Naive thymus-derived CD4-positive, alpha-beta T cell (primary cell): ENCODE data around the gene SNX12. TPM values are rescaled to one million over a fixed set of nuclear protein-coding genes. Genes with fewer than 3 reads are reported as not detected.

Experiments
- ATAC-seq: fragments of 150-1000 bp; cut with Tn5 transposase; 2 replicates; pipeline ENCODE4 v1.10.0; 2021; ENCODE audit warnings: mild to moderate bottlenecking, moderate library complexity
- CTCF ChIA-PET: fragments of 350-600 bp; sonication (Branson Sonifier 250); formaldehyde crosslinking; loops from one replicate; lab custom pipeline; 2021; ENCODE audit warnings: antibody characterized with exemption; lab: Charles Lee
- POLR2A ChIA-PET: fragments of 350-600 bp; sonication (Branson Sonifier 250); formaldehyde crosslinking; loops from one replicate; lab custom pipeline; 2021; ENCODE audit warnings: antibody characterized with exemption, inconsistent platforms; lab: Charles Lee
- DNase-seq, 9 donors: peaks; one replicate each; pipeline versions ENCODE4 v3.0.0 to v3.0.0-alpha.2; 2020 to 2022; ENCODE audit warnings: mixed read lengths in 1 of 9
- H3K27ac ChIP-seq: one replicate; pipeline ENCODE4 v1.7.0; 2013; ENCODE audit warnings: mild to moderate bottlenecking, low read depth, low read length, moderate library complexity
- H3K27me3 ChIP-seq, 2 donors: one replicate each; pipeline ENCODE4 v1.7.0; 2013; ENCODE audit warnings: low read length in 2 of 2, mild to moderate bottlenecking in 2 of 2, moderate library complexity in 2 of 2; ENCODE audit not compliant: control insufficient read depth in 2 of 2, insufficient read depth in 2 of 2
- H3K36me3 ChIP-seq, 3 experiments: 1 replicate in 2 of 3; 2 replicates in 1 of 3; pipeline ENCODE4 v1.7.0; 2013; ENCODE audit warnings: low read length in 3 of 3, mild to moderate bottlenecking in 3 of 3, moderate library complexity in 1 of 3; ENCODE audit not compliant: insufficient read depth in 3 of 3, control insufficient read depth in 2 of 3
- H3K4me1 ChIP-seq, 2 donors: one replicate each; pipeline ENCODE4 v1.7.0; 2013; ENCODE audit warnings: low read length in 2 of 2, mild to moderate bottlenecking in 2 of 2, moderate library complexity in 1 of 2; ENCODE audit not compliant: control insufficient read depth in 2 of 2, insufficient read depth in 2 of 2
- H3K4me3 ChIP-seq: 2 replicates; pipeline ENCODE4 v1.7.0; 2013; ENCODE audit warnings: mild to moderate bottlenecking, low read length
- H3K9me3 ChIP-seq, 3 experiments: 1 replicate in 2 of 3; 2 replicates in 1 of 3; pipeline ENCODE4 v1.7.0; 2013; ENCODE audit warnings: low read length in 3 of 3; ENCODE audit not compliant: control insufficient read depth in 2 of 3
- H3K27ac Mint-ChIP-seq, 9 donors: one replicate each; pipeline ENCODE4 v1.8.0; 2020 to 2022; ENCODE audit warnings: mixed read lengths in 9 of 9, mild to moderate bottlenecking in 8 of 9, moderate library complexity in 5 of 9, inconsistent platforms in 2 of 9
- H3K27me3 Mint-ChIP-seq, 5 donors: one replicate each; pipeline ENCODE4 v1.8.0; 2021 to 2022; ENCODE audit warnings: mixed read lengths in 5 of 5, mild to moderate bottlenecking in 1 of 5
- H3K36me3 Mint-ChIP-seq, 5 donors: one replicate each; pipeline ENCODE4 v1.8.0; 2020 to 2022; ENCODE audit warnings: mixed read lengths in 5 of 5, mild to moderate bottlenecking in 3 of 5, inconsistent platforms in 1 of 5
- H3K4me1 Mint-ChIP-seq, 7 donors: one replicate each; pipeline ENCODE4 v1.8.0; 2020 to 2022; ENCODE audit warnings: mixed read lengths in 7 of 7, mild to moderate bottlenecking in 3 of 7, inconsistent platforms in 1 of 7
- H3K4me3 Mint-ChIP-seq, 10 donors: one replicate each; pipeline ENCODE4 v1.8.0; 2020 to 2022; ENCODE audit warnings: mild to moderate bottlenecking in 10 of 10, mixed read lengths in 10 of 10, moderate library complexity in 6 of 10, inconsistent platforms in 2 of 10
- H3K9me3 Mint-ChIP-seq, 11 donors: one replicate each; pipeline ENCODE4 v1.8.0; 2020 to 2022; ENCODE audit warnings: mixed read lengths in 11 of 11, mild to moderate bottlenecking in 4 of 11, inconsistent platforms in 1 of 11, moderate library complexity in 1 of 11
- intact Hi-C, 2 donors: fragments of 100-400 bp; cut with micrococcal nuclease; formaldehyde crosslinking; loops; one replicate each; pipeline ENCODE4 v1.15.1; 2023
- polyA plus RNA-seq, 2 donors: library from polyadenylated mRNA; unstranded; fragments of 300-500 nt; fragmentation: Illumina TruSeq; gene quantifications; one replicate each; pipeline ENCODE4 v1.2.3, GENCODE V29; 2021
- total RNA-seq, 6 experiments: library from RNA in 5 of 6; stranded (reverse) in 5 of 6; gene quantifications; 1 replicate in 5 of 6; 2 replicates in 1 of 6; pipeline ENCODE4 v1.2.3 and lab custom pipeline; 2021 to 2026

SNX12 gene
- total and polyA plus RNA-seq, 7 experiments from 2014 or later = 3.1 to 41.6 (median 27.3) TPM

DNA sequence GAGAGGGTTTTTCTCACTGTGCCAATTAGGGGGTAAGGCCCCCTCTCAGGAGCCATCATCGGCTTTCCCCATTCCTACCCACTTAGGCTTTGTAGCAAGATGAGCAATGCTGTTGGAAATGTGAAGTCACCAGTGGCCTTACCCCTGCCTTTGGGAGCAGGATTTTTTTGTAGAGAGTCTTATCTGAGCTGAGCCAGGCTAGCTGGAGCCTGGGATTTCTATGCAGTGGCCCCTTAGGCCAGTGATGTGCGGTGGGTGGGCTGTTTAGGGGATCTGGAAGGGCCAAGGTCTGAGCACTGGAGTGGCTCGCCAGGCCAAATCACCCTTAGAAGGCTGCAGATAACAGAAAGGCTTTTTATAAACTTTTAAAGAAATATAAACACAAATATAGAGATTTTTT is 34.2 kb upstream of the SNX12 start:
- peaks cover 0 to 4% (median 0%) of the 10 kb centered on the region in 11 donors for H3K9me3 Mint-ChIP-seq
- no peak overlapping the region for H3K4me3 ChIP-seq
- ChIA-PET POLR2A (interaction anchor here (0.6 to 8.5 kb wide), 8 partner anchors 10 to 430 kb away, joined by 3 to 125 read pairs (median 9); partner anchors contain the start of genes IL2RG, MED12 and OGT), CTCF (interaction anchor here (1.1 to 4.9 kb wide), 6 partner anchors 9 to 80 kb away, joined by 3 to 59 read pairs (median 12); partner anchors contain the start of genes IL2RG and MED12)
- H3K36me3 ChIP-seq = peaks cover 0 to 1% (median under 1%) of the 10 kb centered on the region in 3 experiments
- H3K4me3 Mint-ChIP-seq = peak overlapping the region in 7 of 10 donors; percentile 27 to 98 (median 75)
- intact Hi-C loops = no loop called here
- H3K27me3 Mint-ChIP-seq = no peaks in the 10 kb centered on the region
- no peaks in the 10 kb centered on the region for H3K9me3 ChIP-seq
- H3K4me1 Mint-ChIP-seq = peaks cover 43 to 92% (median 75%) of the 10 kb centered on the region in 7 donors
- H3K27me3 ChIP-seq = no peaks in the 10 kb centered on the region
- H3K27ac ChIP-seq = peak overlapping the region; percentile 82
- no peak for DNase-seq
- peak overlapping the region; percentile 81 to 99 (median 92) for H3K27ac Mint-ChIP-seq
- no peak for ATAC-seq
- H3K4me1 ChIP-seq = peaks cover 62 to 75% of the 10 kb centered on the region in 2 donors
- peaks cover 0 to 26% (median 12%) of the 10 kb centered on the region in 5 donors for H3K36me3 Mint-ChIP-seq

DNA sequence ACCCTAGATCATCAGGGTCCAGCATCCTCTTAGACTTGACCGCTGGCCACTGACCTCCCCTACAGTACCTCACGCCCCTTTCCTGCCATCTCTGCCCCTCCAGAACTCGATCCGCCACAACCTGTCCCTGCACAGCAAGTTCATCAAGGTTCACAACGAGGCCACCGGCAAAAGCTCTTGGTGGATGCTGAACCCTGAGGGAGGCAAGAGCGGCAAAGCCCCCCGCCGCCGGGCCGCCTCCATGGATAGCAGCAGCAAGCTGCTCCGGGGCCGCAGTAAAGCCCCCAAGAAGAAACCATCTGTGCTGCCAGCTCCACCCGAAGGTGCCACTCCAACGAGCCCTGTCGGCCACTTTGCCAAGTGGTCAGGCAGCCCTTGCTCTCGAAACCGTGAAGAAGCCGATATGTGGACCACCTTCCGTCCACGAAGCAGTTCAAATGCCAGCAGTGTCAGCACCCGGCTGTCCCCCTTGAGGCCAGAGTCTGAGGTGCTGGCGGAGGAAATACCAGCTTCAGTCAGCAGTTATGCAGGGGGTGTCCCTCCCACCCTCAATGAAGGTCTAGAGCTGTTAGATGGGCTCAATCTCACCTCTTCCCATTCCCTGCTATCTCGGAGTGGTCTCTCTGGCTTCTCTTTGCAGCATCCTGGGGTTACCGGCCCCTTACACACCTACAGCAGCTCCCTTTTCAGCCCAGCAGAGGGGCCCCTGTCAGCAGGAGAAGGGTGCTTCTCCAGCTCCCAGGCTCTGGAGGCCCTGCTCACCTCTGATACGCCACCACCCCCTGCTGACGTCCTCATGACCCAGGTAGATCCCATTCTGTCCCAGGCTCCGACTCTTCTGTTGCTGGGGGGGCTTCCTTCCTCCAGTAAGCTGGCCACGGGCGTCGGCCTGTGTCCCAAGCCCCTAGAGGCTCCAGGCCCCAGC is 32.7 kb upstream of the SNX12 start:
- peak overlapping the region in 7 of 10 donors; percentile 4 to 60 (median 36) for H3K4me3 Mint-ChIP-seq
- H3K4me1 ChIP-seq = peaks cover 52 to 68% of the 10 kb centered on the region in 2 donors

DNA sequence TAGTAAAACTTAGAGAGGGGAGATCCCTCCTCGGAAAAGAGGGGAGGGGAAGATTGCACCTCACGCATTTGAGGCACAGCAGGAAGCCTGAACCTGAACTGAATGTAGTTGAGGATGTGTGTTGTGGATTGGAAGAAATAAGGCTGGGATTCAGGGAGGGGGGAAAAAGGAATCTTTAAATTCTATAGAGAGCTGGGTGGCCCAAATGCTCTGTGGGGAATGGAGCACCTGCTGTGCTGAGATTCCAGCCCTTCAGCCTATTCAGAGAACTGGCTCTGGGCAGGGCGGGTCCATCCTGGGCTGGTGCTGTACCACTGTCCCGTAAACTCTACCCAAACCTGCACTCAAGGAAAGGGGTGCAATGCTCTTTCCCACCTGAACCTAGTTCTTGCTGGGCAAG is 31.6 kb upstream of the SNX12 start:
- Mint-ChIP-seq H3K27ac (peak overlapping the region; percentile 18 to 83 (median 76)), H3K27me3 (peaks cover 0 to 2% (median 0%) of the 10 kb centered on the region in 5 donors), H3K4me3 (peak overlapping the region in 8 of 10 donors; percentile 1 to 61 (median 34)), H3K4me1 (peaks cover 30 to 82% (median 64%) of the 10 kb centered on the region in 7 donors), H3K36me3 (peaks cover 0 to 11% (median 0%) of the 10 kb centered on the region in 5 donors), H3K9me3 (peaks cover 0 to 5% (median 0%) of the 10 kb centered on the region in 11 donors)
- CTCF ChIA-PET = interaction anchor here (0.9 to 4.9 kb wide), 12 partner anchors 8 to 80 kb away, joined by 3 to 59 read pairs (median 4); partner anchors contain the start of genes IL2RG and MED12
- DNase-seq = no peak
- no peak for ATAC-seq
- POLR2A ChIA-PET = interaction anchor here (0.6 to 8.5 kb wide), 9 partner anchors 9 to 79 kb away, joined by 3 to 125 read pairs (median 4); partner anchors contain the start of genes IL2RG, MED12 and SNX12
- no peak overlapping the region for H3K4me3 ChIP-seq
- H3K36me3 ChIP-seq = no peaks in the 10 kb centered on the region
- peak overlapping the region; percentile 23 for H3K27ac ChIP-seq
- peaks cover 44 to 59% of the 10 kb centered on the region in 2 donors for H3K4me1 ChIP-seq
- intact Hi-C loops = loop anchor here in 1 of 2 donors (2.0 kb wide), 1 partner anchor 267 kb away; the partner anchor contains the start of gene TAF1
- no peaks in the 10 kb centered on the region for H3K27me3 ChIP-seq
- no peaks in the 10 kb centered on the region for H3K9me3 ChIP-seq

More for the DNA sequence above, 32.7 kb upstream of the SNX12 start:
- Mint-ChIP-seq H3K36me3 (peaks cover 0 to 15% (median 4%) of the 10 kb centered on the region in 5 donors), H3K4me1 (peaks cover 34 to 80% (median 63%) of the 10 kb centered on the region in 7 donors), H3K27me3 (peaks cover 0 to 2% (median 0%) of the 10 kb centered on the region in 5 donors), H3K9me3 (peaks cover 0 to 2% (median 0%) of the 10 kb centered on the region in 11 donors), H3K27ac (peak overlapping the region; percentile 44 to 99 (median 86))
- Histone ChIP-seq H3K4me3 (no peak overlapping the region), H3K36me3 (no peaks in the 10 kb centered on the region), H3K27me3 (no peaks in the 10 kb centered on the region), H3K9me3 (no peaks in the 10 kb centered on the region), H3K27ac (peak overlapping the region; percentile 58)
- ChIA-PET POLR2A (interaction anchor here (0.6 to 8.5 kb wide), 9 partner anchors 7 to 431 kb away, joined by 3 to 125 read pairs (median 9); partner anchors contain the start of genes IL2RG and MED12), CTCF (interaction anchor here (0.9 to 4.9 kb wide), 8 partner anchors 11 to 156 kb away, joined by 3 to 59 read pairs (median 11); partner anchors contain the start of genes IL2RG and MED12)
- intact Hi-C loops = no loop called here
- ATAC-seq (no peak), DNase-seq (peak in 1 of 9 donors; percentile 44)

DNA sequence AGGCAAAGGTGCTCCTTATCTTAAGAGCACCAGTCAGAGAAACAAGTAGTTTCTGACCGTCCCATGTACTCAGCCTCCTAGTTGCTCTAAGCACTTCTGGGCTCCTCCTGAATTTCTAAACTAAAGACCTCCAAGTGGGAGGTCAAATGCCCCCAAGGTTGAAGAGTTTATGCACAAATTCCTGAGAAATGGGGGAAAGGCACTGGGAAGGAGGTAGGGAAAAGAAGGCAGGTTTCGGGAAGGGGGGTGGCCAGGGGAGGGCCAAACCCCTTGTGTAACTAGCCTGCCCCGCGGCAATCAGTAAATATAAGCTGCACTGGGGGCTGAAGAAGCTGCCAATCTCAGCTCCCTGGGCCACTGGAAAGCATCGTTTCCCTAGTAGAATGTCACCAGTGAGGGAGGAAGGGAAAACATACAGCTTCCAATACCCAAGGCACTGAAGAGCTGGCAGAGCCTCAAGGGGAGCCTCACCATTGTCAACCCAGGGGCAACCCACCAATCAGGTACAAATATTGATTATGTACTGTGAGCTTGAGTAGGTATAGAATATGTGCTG is 30.9 kb upstream of the SNX12 start:
- Histone ChIP-seq H3K36me3 (no peaks in the 10 kb centered on the region), H3K4me1 (peaks cover 37 to 54% of the 10 kb centered on the region in 2 donors), H3K9me3 (no peaks in the 10 kb centered on the region), H3K4me3 (no peak overlapping the region), H3K27me3 (no peaks in the 10 kb centered on the region), H3K27ac (peak overlapping the region; percentile 23)
- peaks cover 0 to 5% (median 0%) of the 10 kb centered on the region in 11 donors for H3K9me3 Mint-ChIP-seq
- ChIA-PET POLR2A (interaction anchor here (0.6 to 8.5 kb wide), 9 partner anchors 9 to 80 kb away, joined by 3 to 125 read pairs (median 4); partner anchors contain the start of genes IL2RG, MED12 and SNX12), CTCF (interaction anchor here (0.9 to 4.9 kb wide), 10 partner anchors 9 to 80 kb away, joined by 3 to 59 read pairs (median 4); partner anchors contain the start of genes IL2RG and MED12)
- ATAC-seq (no peak), DNase-seq (no peak)
- peak overlapping the region in 8 of 9 donors; percentile 32 to 83 (median 76) for H3K27ac Mint-ChIP-seq
- peaks cover 23 to 75% (median 57%) of the 10 kb centered on the region in 7 donors for H3K4me1 Mint-ChIP-seq
- peaks cover 0 to 4% (median 0%) of the 10 kb centered on the region in 5 donors for H3K36me3 Mint-ChIP-seq
- intact Hi-C loops = loop anchor here (1.0 to 2.0 kb wide), 6 partner anchors 7 to 268 kb away; partner anchors contain the start of genes IL2RG (in 2 of the 2), CXorf65 (in 1 of the 2), MED12 (in 1 of the 2) and TAF1 (in 1 of the 2)
- H3K27me3 Mint-ChIP-seq = peaks cover 0 to 2% (median 0%) of the 10 kb centered on the region in 5 donors
- H3K4me3 Mint-ChIP-seq = peak overlapping the region in 8 of 10 donors; percentile 1 to 75 (median 34)

DNA sequence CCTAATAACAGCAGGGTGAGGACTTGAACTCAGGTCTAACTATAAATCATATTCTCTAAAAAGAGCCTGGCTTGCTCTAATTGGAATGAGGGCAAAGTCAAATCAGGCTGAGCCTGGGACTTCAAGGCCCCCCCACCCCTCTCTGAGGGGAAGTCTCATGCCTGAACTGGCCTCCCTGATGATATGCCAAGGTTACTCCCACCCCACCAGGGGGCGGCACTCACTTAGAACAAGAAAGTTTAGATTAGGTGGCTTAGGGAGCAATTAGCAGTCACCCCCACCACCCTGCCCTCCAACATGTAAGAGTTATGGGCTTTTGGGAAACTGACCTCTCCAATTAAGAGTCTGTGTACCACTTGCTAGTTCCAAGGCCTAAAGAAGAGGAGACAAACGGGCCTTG is 30.2 kb upstream of the SNX12 start:
- no peaks in the 10 kb centered on the region for H3K36me3 Mint-ChIP-seq
- POLR2A ChIA-PET = interaction anchor here (1.1 to 2.8 kb wide), 4 partner anchors 14 to 83 kb away, joined by 6 to 14 read pairs (median 8); partner anchors contain the start of genes IL2RG and MED12
- peak; percentile 52 to 82 (median 77) for DNase-seq
- H3K9me3 ChIP-seq = no peaks in the 10 kb centered on the region
- peak overlapping the region; percentile 23 for H3K27ac ChIP-seq
- intact Hi-C loops = loop anchor here (1.0 to 2.0 kb wide), 6 partner anchors 8 to 268 kb away; partner anchors contain the start of genes IL2RG (in 2 of the 2), CXorf65 (in 1 of the 2), MED12 (in 1 of the 2) and TAF1 (in 1 of the 2)
- H3K27ac Mint-ChIP-seq = peak overlapping the region in 8 of 9 donors; percentile 9 to 89 (median 82)
- H3K4me1 ChIP-seq = peaks cover 31 to 47% of the 10 kb centered on the region in 2 donors
- no peaks in the 10 kb centered on the region for H3K27me3 ChIP-seq
- no peaks in the 10 kb centered on the region for H3K36me3 ChIP-seq
- peak overlapping the region; percentile 41 to 75 (median 63) for H3K4me3 Mint-ChIP-seq
- ATAC-seq = peak; percentile 70
- H3K27me3 Mint-ChIP-seq = peaks cover 0 to 6% (median 0%) of the 10 kb centered on the region in 5 donors
- H3K4me1 Mint-ChIP-seq = peaks cover 19 to 67% (median 54%) of the 10 kb centered on the region in 7 donors
- H3K9me3 Mint-ChIP-seq = peaks cover 0 to 5% (median 0%) of the 10 kb centered on the region in 11 donors
- H3K4me3 ChIP-seq = no peak overlapping the region
- CTCF ChIA-PET = interaction anchor here (0.9 to 2.8 kb wide), 2 partner anchors 20 to 32 kb away, joined by 3 to 21 read pairs; partner anchors contain the start of gene MED12
